IPS-NIHi7 (cell line): Measurements from ENCODE around the gene SFSWAP.

Source experiments
- DNase-seq: peaks from one replicate; pipeline ENCODE4 v3.0.0; 2012; ENCODE audit warnings: mixed read lengths; ENCODE audit errors: extremely low spot score

SFSWAP gene

GRCh38 chr12:131833896-131834641 is 123.2 kb downstream of the SFSWAP start:
- no peak for DNase-seq

DNA sequence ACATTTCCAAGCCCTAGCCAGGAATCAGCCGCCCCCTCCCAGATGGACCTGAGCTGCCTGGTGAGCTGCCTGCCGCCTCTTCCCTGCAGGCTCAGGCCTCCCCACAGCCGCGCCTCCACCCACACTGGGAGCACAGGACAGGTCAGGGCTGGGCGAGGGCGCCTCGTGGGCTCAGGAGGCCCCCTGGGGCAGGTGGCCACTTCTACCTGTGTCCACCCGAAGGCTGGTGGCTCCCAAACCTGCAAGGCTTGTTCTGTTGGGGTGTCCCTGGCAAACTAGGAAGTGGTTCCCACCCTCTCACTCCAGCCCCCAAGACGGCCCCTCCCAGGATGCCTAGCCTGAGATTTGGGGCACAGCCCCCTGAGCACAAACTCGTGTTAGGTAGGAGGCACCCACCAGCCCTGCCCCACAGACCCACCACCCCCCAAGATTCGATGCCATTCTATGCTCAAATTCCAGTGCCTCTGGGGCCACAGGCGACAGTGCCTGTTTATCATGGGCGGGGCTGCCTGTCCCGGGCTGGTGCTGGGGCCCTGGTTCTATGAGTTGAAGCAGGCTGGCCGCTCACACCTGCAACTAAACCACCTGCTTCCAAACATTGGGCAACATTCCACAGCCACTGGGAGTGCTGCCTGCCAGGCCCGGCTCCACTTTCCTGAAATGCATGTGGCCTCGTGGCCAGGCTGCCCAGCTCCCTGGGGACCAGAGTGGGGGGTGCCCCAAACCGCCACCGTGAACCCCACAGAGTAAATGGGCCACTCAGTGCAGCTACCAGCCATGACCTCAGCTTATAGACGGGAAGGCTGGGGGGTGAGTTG is 124.1 kb downstream of the SFSWAP start:
- DNase-seq, result no peak

DNA sequence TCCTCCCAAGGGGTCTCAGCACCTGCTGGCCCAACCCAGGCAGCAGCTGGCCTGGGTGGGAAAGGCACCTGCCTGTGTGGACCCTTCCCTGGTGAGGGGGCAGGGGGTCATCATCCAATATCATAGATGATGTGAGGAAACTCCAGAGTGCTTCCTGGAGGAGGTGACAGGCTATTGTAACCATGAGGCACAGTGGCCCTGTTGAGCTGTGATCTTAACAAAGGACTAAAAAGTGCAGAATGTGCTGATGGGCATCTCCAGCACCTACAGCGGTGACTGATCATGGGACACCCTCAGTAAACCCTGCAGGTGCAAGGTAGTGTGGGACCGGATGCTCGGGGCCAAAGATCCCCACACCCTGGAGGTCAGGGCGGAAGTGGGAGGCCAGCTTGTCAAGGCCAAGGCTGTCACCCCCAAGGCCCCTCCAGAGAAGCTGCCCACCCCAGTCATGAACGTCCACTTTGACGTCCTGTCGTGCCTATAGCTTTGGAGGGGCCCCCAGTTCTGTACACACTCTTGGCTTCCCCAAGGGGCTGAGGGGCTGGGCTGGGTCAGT is 124.8 kb downstream of the SFSWAP start:
- no peak for DNase-seq

- no peak for DNase-seq
Measured at GRCh38 chr12:131836193-131836592, 125.3 kb downstream of the SFSWAP start.

DNA sequence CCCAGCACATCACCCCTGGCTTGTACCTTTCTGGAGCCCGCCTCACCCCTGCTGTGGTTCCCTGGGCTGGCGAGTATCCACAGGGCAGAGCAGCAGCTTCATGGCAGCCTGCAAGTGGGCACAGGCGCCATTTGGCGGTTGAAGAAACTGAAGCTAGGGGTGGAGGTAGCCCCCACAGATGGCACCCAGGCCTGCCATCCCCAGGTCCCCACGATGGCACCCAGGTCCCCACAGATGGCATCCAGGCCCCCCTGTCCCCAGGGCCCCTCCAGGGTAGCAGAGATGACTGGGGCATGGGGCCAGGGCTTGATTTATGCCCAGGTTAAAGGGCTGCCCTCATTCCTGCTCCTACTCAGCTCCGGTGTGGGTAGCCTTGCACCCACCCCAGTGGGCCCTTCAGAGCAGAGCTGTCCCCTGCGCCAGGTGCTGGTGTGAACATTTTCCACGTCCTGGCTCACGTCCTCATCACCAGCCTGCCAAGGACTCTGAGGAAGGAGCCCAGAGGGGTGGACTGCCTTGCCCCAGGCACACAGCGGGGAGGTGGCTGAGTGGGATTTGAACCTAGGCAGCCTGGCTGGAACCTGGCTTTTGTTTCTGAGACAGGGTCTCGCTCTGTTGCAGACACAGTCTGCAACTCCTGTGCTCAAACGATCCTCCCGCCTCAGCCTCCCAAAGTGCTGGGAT is 126.0 kb downstream of the SFSWAP start:
- DNase-seq, result no peak

DNA sequence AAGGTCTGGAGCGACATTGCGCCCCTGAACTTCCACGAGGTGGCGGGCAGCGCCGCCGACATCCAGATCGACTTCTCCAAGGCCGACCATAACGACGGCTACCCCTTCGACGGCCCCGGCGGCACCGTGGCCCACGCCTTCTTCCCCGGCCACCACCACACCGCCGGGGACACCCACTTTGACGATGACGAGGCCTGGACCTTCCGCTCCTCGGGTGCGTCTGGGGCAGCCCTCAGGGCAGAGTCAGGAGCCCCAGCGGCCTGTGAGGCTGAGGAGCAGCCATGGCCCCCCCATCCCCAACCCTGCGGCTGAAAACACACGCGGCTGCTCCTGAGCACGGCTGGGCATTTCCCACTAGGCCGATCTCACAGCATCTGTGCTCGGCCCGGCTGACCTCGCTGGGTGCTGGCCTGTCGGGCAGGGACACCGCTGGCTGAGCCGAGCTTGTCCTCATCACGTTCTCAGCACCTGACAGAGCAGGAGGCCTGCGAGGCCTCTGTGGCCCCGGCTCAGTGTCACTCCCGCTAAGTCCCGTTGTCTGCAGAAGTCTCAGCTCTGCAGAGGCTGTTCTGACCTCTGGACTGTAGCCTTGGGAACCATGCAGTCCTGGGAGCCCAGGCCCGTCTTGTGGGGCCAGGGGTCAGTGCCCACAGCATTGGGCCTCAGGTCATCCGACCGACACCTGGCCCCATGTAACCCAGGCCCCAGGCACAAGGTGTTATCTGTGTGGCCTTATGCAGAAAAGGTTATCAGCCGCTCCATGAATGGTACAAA is 129.9 kb downstream of the SFSWAP start:
- no peak for DNase-seq

GRCh38 chr12:131841547-131841946 is 130.7 kb downstream of the SFSWAP start:
- no peak for DNase-seq

GRCh38 chr12:131842169-131842568 is 131.3 kb downstream of the SFSWAP start:
- no peak for DNase-seq

- no peak for DNase-seq
Measured at GRCh38 chr12:131843527-131843926, 132.6 kb downstream of the SFSWAP start.

DNA sequence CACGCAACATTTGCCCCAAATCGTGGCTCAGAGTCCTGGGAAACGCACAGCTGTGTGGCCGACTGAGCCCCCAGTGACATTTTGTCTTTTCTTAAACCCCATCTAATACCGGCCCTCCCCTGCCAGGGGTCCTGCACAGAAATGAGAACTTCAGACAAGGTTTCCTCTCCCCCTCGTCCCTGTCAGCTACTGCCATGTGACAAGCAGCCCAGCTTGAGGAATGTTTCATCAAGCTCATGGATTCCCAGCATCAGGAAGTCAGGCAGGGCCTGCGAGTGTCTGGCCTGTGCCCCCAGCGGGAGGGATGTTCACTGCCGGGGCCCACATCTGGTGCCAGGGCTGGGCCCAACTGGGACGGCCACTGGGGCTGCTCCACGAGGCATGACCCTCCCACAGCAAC is 133.2 kb downstream of the SFSWAP start:
- DNase-seq, result no peak

- DNase-seq, result no peak
Measured at GRCh38 chr12:131844656-131845055, 133.8 kb downstream of the SFSWAP start.

DNA sequence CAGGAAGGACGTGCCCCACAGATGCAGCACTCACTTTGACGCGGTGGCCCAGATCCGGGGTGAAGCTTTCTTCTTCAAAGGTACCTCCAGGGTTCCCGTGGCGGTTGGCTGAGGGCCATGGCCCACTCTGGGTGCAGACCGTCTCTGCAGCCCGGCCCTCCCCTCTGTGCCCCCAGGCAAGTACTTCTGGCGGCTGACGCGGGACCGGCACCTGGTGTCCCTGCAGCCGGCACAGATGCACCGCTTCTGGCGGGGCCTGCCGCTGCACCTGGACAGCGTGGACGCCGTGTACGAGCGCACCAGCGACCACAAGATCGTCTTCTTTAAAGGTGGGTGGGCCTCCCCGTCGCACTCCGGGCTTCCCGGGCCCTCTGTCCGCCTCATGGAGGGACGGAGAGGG is 134.2 kb downstream of the SFSWAP start:
- no peak for DNase-seq

DNA sequence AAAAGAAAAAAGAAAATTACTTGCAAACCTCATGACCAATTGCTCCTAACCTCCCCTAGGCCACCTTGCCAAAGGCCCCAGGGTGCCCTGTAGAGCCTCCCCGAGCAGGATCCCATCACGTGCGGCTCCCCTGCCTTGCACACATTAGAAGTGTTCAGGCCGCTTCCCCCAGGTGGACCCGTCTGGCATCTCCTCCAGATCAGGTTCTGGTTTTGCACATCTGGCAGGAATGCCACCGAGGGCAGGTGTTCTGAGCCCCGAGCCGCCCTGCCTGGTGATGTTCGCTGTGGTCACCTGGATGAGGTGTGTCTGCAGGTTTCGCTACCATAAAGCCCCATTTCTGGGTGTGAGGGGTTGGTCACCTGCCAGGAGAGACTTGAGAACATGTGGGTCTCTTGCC is 136.6 kb downstream of the SFSWAP start:
- no peak for DNase-seq

DNA sequence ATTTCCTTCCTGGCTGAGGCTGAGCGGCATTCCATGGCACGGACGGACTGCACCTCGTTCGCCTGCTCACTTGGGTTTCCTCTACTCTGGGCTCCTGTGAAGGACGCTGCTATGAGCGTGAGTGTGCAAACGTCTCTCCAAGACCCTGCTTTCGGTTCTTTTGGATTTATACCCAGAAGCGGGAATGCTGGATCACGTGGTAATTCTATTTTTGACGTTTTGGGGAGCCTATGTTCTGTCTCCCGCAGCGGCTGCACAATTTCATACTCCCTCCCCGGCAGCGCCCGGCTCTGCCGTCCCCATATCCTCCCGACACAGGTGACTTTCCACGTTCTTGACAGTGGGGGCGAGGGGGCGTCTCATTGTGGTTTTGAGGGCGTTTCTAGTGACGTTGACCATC is 137.9 kb downstream of the SFSWAP start:
- DNase-seq, result no peak
